HG02763 (cell line): ENCODE data around the gene NFIA.

Experiments used
- ATAC-seq: cut with Tn5 transposase; IDR thresholded peaks from one replicate; pipeline ENCODE4 v1.9.1; 2021; ENCODE audit warnings: mild to moderate bottlenecking, moderate library complexity; ENCODE audit not compliant: unreplicated experiment

NFIA gene

GRCh38 chr1:61143821-61144424 is 61.6 kb downstream of the NFIA start:
- no peak for ATAC-seq

GRCh38 chr1:61149010-61149860 is 66.9 kb downstream of the NFIA start:
- ATAC-seq = no peak

DNA sequence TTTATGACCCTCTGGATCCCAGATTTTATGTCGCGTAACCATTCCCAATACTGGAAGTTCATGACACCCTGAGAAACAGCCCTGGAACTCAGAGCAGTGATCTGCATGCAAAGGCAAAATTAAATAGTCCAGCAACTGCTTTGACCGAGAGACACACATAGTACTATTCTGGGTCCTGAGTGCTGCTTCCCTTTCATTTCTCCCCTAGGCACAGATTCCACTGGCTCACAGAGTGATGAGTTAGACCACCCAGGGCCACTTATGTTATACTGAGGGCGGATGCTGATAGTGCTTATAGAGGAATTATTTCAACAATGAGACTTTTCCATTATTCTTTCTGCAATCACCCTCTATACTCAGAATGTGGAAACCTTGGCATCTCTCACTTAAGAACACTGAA is 69.2 kb downstream of the NFIA start:
- ATAC-seq = no peak

DNA sequence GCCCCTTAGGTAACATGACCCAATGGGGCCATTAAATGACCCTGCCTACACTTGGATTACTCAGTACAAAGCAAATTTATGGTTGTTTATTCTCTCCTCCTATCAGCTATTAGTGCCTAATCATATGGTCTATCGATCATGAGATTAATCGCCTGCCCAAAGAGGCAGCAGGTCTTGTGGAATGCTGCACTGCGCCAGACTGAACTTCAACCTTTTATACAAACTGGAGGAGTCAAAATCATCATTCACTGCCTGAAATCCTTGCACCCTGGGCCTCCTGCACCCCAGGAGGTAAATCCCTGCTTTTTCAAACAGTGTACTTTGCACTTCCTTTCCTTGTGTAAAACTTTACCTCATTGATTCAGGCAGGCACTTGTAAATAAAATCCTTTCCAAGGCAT is 69.7 kb downstream of the NFIA start:
- no peak for ATAC-seq

- ATAC-seq = no peak
Observed at GRCh38 chr1:61152469-61153105, 70.2 kb downstream of the NFIA start.

DNA sequence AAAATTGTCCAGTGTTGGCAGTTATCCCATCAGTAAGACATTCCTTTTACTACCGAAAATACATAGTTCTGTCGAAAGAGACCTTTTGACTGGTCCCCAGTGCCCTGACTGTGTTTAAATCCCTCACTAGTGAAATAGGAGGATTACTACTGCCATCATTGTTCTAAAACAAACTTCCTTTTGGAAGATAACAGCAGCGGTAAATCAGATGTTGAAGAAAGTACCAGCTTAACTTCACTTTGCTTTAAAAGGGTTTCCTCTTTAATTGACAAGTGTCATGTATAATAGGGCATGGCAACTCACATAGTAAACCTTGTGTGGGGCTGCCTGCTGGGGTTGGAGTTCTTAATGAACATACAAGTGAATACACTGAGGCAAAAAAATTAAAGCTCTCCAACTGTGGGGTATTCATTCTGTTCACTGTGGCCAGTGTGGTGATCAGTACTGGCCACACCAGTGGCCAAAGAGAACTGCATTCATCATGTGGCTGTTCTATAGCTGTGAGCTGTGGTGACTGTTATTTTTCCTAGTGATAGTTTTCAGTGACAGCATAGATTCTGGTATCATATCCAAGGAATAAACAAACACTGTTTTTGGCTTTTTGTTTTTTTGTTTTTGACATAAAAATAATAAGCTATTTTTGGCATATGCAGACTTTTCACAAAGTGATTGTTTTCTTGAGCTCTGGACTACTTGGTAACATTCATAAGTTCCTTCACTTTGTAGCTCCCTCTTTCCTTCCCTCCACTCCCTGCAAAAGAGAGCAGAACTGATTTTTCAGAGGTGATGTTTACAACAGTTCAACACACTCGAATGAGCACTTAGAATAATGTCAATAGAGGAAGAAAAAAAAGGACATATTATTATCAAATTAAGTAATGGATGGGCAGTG is 74.5 kb downstream of the NFIA start:
- no peak for ATAC-seq

- no peak for ATAC-seq
Observed at GRCh38 chr1:61157468-61157987, 75.2 kb downstream of the NFIA start.

GRCh38 chr1:61158591-61158990 is 76.2 kb downstream of the NFIA start:
- ATAC-seq = no peak

DNA sequence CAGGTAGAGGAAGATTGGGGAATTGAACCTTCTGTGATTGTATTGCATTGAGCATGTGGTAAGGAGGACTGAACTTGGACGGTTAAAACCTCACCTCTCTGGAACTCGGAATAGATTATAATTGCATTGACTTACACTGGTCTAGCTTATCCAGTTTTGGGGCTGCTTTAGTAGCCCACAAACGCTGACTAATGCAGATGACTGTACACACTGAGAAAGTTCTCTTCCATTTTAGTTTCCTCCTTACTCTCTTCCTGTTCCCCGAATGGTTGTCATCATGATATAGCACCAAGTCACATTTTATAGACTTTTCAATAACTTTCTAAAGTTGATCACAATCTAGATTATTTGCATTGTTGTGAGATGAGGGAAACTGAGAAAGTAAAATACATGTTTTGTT is 78.2 kb downstream of the NFIA start:
- ATAC-seq = no peak

- no peak for ATAC-seq
Observed at GRCh38 chr1:61162520-61163258, 80.3 kb downstream of the NFIA start.

- ATAC-seq = no peak
Observed at GRCh38 chr1:61163355-61163754, 81.0 kb downstream of the NFIA start.

GRCh38 chr1:61165402-61165801 is 83.0 kb downstream of the NFIA start:
- no peak for ATAC-seq

GRCh38 chr1:61167309-61167708 is 84.9 kb downstream of the NFIA start:
- no peak for ATAC-seq

- ATAC-seq = no peak
Observed at GRCh38 chr1:61169045-61169444, 86.7 kb downstream of the NFIA start.

- ATAC-seq = no peak
Observed at GRCh38 chr1:61169634-61170033, 87.3 kb downstream of the NFIA start.

DNA sequence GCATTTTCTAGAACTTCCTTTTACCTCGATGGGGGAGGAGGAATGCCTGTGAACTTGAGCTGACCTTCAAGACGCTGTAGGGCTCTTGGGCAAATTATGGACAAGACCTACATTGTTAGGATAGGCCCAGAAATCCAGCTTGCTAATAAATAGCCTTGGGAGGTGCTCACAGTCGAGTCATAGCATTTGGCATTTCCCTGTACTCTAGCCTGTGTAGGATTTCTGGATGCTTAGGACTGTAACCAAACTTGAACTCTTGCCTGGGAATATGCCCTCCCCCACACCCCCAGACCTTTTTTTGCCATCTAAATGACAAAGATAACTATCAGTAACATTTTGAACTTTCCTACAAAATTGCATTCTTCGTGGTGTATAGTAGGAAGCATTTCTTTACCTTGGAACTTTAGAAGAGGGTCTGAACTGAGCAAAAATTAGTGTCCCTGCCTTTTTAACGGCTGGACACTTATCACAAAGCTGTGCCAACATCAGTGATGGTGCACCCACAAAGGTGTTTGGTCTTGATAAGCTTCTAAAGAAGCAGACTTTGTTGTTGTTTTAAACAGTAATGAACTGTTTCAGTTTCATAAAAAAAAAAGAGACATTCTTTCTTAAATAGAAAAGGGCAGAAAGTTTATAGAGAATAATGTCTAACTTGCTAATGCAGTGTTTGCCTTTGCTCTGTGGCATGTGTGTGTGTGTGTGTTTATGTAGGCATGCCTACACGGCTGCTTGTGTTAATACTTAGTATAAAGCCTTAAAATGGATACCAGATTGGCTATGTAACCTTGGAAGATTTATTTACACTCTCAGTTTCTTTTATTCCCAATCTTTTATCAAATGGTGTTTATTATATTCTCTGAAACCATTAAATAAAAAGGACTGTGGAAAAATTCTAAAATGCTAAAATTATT is 88.2 kb downstream of the NFIA start:
- ATAC-seq = no peak

DNA sequence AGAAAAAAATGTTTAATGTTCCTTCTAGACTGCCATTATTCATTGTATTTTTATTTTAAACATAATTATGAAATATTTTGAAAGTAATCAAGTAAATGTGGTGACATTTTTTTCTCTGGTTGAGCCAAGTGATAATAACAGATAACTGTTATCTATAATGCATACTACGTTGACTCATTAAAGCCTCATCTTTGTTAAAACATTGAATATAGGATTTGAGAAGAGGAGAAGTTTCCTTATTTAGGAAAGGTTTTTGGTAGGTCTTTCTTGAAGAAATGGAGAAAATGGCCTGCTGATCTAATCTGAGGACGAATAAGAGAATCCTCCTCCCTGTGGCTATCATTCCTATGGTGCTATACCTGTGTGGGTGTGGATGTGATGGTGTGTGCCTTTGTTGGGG is 89.0 kb downstream of the NFIA start:
- no peak for ATAC-seq

GRCh38 chr1:61171974-61172373 is 89.6 kb downstream of the NFIA start:
- no peak for ATAC-seq

- ATAC-seq = no peak
Observed at GRCh38 chr1:61173118-61173517, 90.8 kb downstream of the NFIA start.
